ENCODE measurements around the gene LYRM1.

- TF ChIP-seq, protein P1, sequence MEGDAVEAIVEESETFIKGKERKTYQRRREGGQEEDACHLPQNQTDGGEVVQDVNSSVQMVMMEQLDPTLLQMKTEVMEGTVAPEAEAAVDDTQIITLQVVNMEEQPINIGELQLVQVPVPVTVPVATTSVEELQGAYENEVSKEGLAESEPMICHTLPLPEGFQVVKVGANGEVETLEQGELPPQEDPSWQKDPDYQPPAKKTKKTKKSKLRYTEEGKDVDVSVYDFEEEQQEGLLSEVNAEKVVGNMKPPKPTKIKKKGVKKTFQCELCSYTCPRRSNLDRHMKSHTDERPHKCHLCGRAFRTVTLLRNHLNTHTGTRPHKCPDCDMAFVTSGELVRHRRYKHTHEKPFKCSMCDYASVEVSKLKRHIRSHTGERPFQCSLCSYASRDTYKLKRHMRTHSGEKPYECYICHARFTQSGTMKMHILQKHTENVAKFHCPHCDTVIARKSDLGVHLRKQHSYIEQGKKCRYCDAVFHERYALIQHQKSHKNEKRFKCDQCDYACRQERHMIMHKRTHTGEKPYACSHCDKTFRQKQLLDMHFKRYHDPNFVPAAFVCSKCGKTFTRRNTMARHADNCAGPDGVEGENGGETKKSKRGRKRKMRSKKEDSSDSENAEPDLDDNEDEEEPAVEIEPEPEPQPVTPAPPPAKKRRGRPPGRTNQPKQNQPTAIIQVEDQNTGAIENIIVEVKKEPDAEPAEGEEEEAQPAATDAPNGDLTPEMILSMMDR (conservative IDR thresholded peaks at IDR 0.05 in 1 of 2, IDR thresholded peaks at IDR 0.05 in 1 of 2; ENCODE audit: extremely low read depth in 1 of 2, insufficient read depth in 1 of 2, low read depth in 1 of 2, low read length in 2 of 2) = no peak
- TF ChIP-seq EZH2 (IDR thresholded peaks at IDR 0.05; ENCODE audit: borderline replicate concordance, low read length) = no peak
Observed at GRCh38 chr16:20875355-20875650, 25.3 kb upstream of the LYRM1 start.
